Measurements from ENCODE around the gene SYT5. TPM values are rescaled to one million over a fixed set of nuclear protein-coding genes. Genes with fewer than 3 reads are reported as not detected.
A peak's percentile ranks its signal among the peaks of the same experiment; 100 is the strongest.

The SYT5 gene
- total RNA-seq, 1 donor from 2014 or later = 0.17 TPM

DNA sequence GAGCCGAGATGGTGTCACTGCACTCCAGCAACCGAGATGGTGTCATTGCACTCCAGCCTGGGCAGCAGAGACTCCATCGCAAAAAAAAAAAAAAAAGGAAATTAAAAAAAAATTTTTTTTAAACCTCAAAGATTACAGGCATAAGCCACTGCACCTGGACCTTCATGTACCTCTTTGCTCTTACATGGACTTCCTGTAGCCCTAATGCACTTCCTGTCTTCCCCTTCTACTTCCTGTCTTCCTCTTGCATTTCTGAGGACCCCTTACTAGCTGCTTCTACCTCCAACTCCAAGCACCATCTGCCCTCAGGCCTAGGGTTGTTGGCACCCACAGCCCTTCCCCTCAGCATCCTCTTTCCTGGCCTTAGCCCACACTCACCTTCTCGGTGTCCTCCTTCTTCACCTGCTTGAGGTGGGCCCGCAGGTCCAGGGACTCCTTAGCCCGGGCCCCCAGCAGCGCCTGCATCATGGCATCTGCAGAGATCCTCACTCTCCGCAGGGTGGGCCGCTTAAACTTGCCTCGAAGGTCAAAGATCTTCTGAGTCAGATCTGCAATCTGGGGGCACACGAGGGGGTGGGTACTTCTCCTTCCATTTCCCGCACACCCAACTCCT, 26.3 kb downstream of the SYT5 start:
- TF ChIP-seq, protein P1, sequence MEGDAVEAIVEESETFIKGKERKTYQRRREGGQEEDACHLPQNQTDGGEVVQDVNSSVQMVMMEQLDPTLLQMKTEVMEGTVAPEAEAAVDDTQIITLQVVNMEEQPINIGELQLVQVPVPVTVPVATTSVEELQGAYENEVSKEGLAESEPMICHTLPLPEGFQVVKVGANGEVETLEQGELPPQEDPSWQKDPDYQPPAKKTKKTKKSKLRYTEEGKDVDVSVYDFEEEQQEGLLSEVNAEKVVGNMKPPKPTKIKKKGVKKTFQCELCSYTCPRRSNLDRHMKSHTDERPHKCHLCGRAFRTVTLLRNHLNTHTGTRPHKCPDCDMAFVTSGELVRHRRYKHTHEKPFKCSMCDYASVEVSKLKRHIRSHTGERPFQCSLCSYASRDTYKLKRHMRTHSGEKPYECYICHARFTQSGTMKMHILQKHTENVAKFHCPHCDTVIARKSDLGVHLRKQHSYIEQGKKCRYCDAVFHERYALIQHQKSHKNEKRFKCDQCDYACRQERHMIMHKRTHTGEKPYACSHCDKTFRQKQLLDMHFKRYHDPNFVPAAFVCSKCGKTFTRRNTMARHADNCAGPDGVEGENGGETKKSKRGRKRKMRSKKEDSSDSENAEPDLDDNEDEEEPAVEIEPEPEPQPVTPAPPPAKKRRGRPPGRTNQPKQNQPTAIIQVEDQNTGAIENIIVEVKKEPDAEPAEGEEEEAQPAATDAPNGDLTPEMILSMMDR (IDR thresholded peaks at IDR 0.05; ENCODE audit: insufficient read depth, low read length, poor library complexity, severe bottlenecking) = no peak

DNA sequence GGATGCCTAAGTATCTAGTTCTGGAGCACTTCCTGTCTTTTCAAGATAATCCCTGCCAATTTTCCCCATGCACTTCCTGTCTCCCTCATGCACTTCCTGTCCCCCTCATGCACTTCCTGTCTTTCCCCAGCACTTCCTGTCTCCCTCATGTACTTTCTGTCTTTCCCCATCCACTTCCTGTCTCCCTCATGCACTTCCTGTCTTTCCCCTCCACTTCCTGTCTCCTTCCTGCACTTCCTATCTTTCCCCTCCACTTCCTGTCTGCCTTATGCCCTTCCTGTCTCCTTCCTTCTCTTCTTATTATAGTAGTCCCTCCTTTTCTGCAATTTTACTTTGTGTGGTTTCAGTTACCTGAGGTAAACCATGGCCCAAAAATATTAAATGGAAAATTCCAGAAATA, 28.1 kb downstream of the SYT5 start:
- no peak for DNase-seq (ENCODE audit: low read depth)
- TF ChIP-seq, protein P1 (IDR thresholded peaks at IDR 0.05; ENCODE audit: insufficient read depth, low read length, poor library complexity, severe bottlenecking) = no peak
- no peak overlapping the region for H3K4me3 ChIP-seq (ENCODE audit: low read depth, low read length)
- peaks cover 38% of the 10 kb centered on the region for H3K27me3 ChIP-seq (ENCODE audit: control insufficient read depth, insufficient read depth, low read length)
- H3K36me3 ChIP-seq (ENCODE audit: control insufficient read depth, insufficient read depth, low read length) = no peaks in the 10 kb centered on the region

More for the DNA sequence above, 26.3 kb downstream of the SYT5 start:
- Histone ChIP-seq H3K4me3 (ENCODE audit: low read depth, low read length) (no peak overlapping the region), H3K36me3 (ENCODE audit: control insufficient read depth, insufficient read depth, low read length) (no peaks in the 10 kb centered on the region), H3K27me3 (ENCODE audit: control insufficient read depth, insufficient read depth, low read length) (peaks cover 36% of the 10 kb centered on the region)
- DNase-seq (ENCODE audit: low read depth) = no peak

DNA sequence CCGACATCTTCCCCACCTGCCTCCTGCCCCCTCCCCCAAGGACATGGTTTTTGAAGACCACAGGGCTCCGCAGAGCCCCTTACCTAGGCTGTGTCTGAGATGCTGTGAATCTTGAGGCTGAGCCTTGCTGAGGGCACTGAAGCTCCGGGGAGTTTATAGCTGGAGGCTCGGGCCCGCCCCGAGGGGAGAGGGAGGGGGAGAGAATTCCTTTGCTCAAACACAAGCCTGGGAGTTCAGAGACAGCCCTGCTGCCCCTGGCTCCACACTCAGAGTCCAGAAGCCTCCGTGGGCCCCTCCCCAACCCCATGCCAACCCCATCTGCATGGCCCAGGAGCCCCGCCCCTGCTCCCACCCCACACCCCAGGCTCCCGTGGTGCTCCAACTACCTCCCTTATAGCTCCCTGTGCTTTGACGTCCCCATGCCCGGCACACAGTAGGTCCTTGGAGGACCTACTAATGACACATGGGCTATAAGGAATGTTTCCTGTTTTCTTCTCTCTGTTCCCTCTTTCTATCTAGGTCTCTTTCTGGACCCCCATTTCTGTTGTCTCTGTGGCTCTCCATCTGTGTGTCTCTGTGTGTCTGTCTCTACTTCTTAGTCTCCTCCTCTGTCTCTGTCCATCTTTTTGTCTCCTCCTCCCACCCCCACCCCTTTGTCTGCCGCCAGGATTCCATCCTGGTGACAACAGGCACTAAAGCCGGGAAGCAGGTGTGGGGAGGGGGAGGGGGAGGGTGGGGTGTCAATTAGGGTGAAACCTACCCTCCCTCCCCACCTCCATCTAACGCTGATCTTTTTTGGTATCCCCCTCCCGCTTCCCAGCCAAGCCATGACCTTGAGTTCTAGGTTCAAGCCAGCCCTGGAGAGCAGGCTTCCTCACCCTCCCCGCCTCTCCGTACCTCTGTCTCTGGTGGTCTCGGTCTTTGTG, 30.7 kb downstream of the SYT5 start, which contains the start of gene TNNT1:
TNNT1 (minus strand) TSS at position 129 of the 926 bp plus-strand sequence. CDS start 2,049 bp downstream, outside the sequence.
- no peak for DNase-seq (ENCODE audit: low read depth)
- H3K4me3 ChIP-seq (ENCODE audit: low read depth, low read length) = no peak within 1 kb of the TSS
- no peaks in the 10 kb centered on the region for H3K36me3 ChIP-seq (ENCODE audit: control insufficient read depth, insufficient read depth, low read length)
- peaks cover 43% of the 10 kb centered on the region for H3K27me3 ChIP-seq (ENCODE audit: control insufficient read depth, insufficient read depth, low read length)
- TF ChIP-seq, protein P1 (IDR thresholded peaks at IDR 0.05; ENCODE audit: insufficient read depth, low read length, poor library complexity, severe bottlenecking) = no peak

DNA sequence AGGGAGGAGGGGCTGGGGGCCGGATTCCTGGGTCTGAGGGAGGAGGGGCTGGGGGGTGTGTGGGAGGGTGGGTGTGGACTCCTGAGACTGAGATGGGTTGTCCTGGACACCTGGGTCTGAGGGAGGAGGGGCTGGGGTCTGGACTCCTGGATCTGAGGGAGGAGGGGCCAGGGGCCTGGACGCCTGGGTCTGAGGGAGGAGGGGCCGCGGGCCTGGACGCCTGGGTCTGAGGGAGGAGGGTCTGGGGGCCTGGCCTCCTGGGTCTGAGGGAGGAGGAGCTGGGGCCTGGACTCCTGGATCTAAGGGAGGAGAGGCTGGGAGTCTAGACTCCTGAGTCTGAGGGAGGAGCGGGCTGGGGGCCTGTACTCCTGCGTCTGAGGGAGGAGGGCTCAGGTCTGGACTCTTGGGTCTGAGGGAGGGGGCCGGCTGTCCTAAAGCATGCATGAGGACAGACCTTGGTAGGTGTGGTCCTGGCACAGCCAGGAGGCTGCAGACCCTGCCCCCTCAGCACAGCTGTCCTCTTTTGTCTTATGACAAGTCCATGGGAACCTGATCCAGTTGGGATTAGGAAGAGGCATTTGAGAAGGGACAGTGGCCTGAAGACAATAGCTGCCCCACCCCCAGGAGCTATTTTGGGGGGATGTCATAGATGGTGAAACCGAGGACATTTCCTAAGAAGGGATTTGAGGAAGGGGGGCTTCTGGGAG, 32.4 kb downstream of the SYT5 start:
- TF ChIP-seq, protein P1 (IDR thresholded peaks at IDR 0.05; ENCODE audit: insufficient read depth, low read length, poor library complexity, severe bottlenecking) = no peak
- H3K27me3 ChIP-seq (ENCODE audit: control insufficient read depth, insufficient read depth, low read length) = peaks cover 51% of the 10 kb centered on the region

DNA sequence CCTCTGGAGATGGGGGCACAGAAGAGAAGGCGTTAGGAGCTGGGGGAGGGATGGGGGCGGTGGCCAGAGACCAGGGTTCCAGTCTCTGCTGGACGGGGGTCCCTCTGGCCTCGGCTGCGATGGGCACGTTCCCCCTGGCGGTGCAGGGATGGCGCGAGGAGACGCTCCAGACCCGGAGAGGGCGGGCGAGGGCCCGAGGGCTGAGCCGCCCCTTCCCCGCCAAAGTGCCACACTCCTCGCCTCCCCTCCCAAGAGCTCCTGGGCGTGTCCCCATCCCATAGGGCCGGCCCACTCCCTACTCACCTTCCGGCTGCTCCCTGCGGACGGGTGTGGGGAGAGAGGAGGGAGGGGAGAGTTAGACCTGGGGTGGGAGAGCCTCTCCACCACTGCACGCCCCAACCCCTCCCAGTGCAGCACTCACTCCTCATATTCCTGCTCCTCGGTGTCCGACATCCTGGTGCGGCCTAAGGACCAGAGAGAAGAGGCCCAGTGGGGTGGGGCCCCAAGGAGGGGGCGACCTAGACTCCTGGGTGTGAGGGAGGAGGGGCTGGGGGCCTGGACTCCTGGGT, 33.3 kb downstream of the SYT5 start:
- peaks cover 53% of the 10 kb centered on the region for H3K27me3 ChIP-seq (ENCODE audit: control insufficient read depth, insufficient read depth, low read length)
- TF ChIP-seq, protein P1 (IDR thresholded peaks at IDR 0.05; ENCODE audit: insufficient read depth, low read length, poor library complexity, severe bottlenecking) = no peak
- no peaks in the 10 kb centered on the region for H3K36me3 ChIP-seq (ENCODE audit: control insufficient read depth, insufficient read depth, low read length)
- no peak for DNase-seq (ENCODE audit: low read depth)
- peak overlapping the region; percentile 19 for H3K4me3 ChIP-seq (ENCODE audit: low read depth, low read length)

More for the DNA sequence above, 32.4 kb downstream of the SYT5 start:
- DNase-seq (ENCODE audit: low read depth) = no peak
- no peaks in the 10 kb centered on the region for H3K36me3 ChIP-seq (ENCODE audit: control insufficient read depth, insufficient read depth, low read length)
- no peak overlapping the region for H3K4me3 ChIP-seq (ENCODE audit: low read depth, low read length)
